IMR-90 (cell line): Measurements from ENCODE around the gene CP. TPM values are rescaled to one million over a fixed set of nuclear protein-coding genes. Genes with fewer than 3 reads are reported as not detected.

ENCODE experiments used
- ATAC-seq: fragments of 200-7000 bp; cut with Tn5 transposase; 2 replicates; pipeline ENCODE4 v1.9.1; 2020; ENCODE audit warnings: low read depth, mild to moderate bottlenecking, moderate library complexity
- BruUV-seq: library from RNA; stranded (reverse); fragments of 400-500 nt; replicated peaks from 2 replicates; lab custom pipeline; 2021; lab: Mats Ljungman, UMichigan
- CTCF ChIA-PET: fragments of 300-600 bp; formaldehyde crosslinking; extraction: SDS; loops from one replicate; lab custom pipeline; 2021; ENCODE audit warnings: antibody characterized with exemption; lab: Yijun Ruan, JAX
- POLR2A ChIA-PET: fragments of 300-600 bp; sonication (Branson Sonifier 250); formaldehyde crosslinking; loops from one replicate; lab custom pipeline; 2022; ENCODE audit warnings: antibody characterized with exemption; ENCODE audit not compliant: unreplicated experiment; lab: Charles Lee
- DNase-seq: peaks from one replicate; pipeline ENCODE4 v3.0.0; 2013
- H2AFZ ChIP-seq: replicated peaks from 2 replicates; pipeline ENCODE3; 2013; ENCODE audit warnings: low read length, mild to moderate bottlenecking; ENCODE audit not compliant: poor library complexity
- H2AK5ac ChIP-seq: 2 replicates; pipeline ENCODE4 v1.6.1; 2013; ENCODE audit warnings: low read depth, low read length, inconsistent platforms
- H2AK9ac ChIP-seq: replicated peaks from 2 replicates; pipeline ENCODE3; 2013; ENCODE audit warnings: mild to moderate bottlenecking, low read depth, low read length, moderate library complexity; ENCODE audit not compliant: poor library complexity
- H2BK120ac ChIP-seq: 2 replicates; pipeline ENCODE4 v1.6.1; 2013; ENCODE audit warnings: low read depth, low read length, inconsistent platforms
- H2BK15ac ChIP-seq: 3 replicates; pipeline ENCODE4 v1.6.1; 2013; ENCODE audit warnings: low read depth, low read length, inconsistent platforms
- H2BK20ac ChIP-seq: 2 replicates; pipeline ENCODE4 v1.6.1; 2013; ENCODE audit warnings: low read depth, mild to moderate bottlenecking, inconsistent platforms, low read length, moderate library complexity
- H2BK5ac ChIP-seq: 2 replicates; pipeline ENCODE4 v1.6.1; 2013; ENCODE audit warnings: mild to moderate bottlenecking, low read depth, low read length, inconsistent platforms; ENCODE audit not compliant: poor library complexity, severe bottlenecking
- H3K14ac ChIP-seq: replicated peaks from 2 replicates; pipeline ENCODE4 v1.6.1; 2013; ENCODE audit warnings: low read depth, low read length, inconsistent platforms
- H3K18ac ChIP-seq: 2 replicates; pipeline ENCODE4 v1.6.1; 2013; ENCODE audit warnings: low read depth, low read length, control low read depth
- H3K23ac ChIP-seq: 2 replicates; pipeline ENCODE4 v1.6.1; 2013; ENCODE audit warnings: low read depth, low read length, inconsistent platforms
- H3K27ac ChIP-seq: 2 replicates; pipeline ENCODE4 v1.5.1; 2013; ENCODE audit warnings: mild to moderate bottlenecking, control low read depth, low read length; ENCODE audit not compliant: insufficient read depth
- H3K27me3 ChIP-seq: 2 replicates; pipeline ENCODE4 v1.6.1; 2013; ENCODE audit warnings: low read length; ENCODE audit not compliant: control insufficient read depth, insufficient read depth
- H3K36me3 ChIP-seq: 2 replicates; pipeline ENCODE4 v1.6.1; 2013; ENCODE audit warnings: low read length, mixed read lengths; ENCODE audit not compliant: control insufficient read depth, insufficient read depth
- H3K4ac ChIP-seq: 2 replicates; pipeline ENCODE4 v1.6.1; 2013; ENCODE audit warnings: low read depth, low read length, inconsistent platforms
- H3K4me1 ChIP-seq: 2 replicates; pipeline ENCODE4 v1.6.1; 2013; ENCODE audit warnings: low read length, mixed read lengths; ENCODE audit not compliant: control insufficient read depth, insufficient read depth
- H3K4me2 ChIP-seq: 2 replicates; pipeline ENCODE4 v1.6.1; 2013; ENCODE audit warnings: low read depth, mild to moderate bottlenecking, control low read depth, low read length, moderate library complexity
- H3K4me3 ChIP-seq: 2 replicates; pipeline ENCODE4 v1.5.1; 2013; ENCODE audit warnings: low read depth, mild to moderate bottlenecking, control low read depth, low read length, moderate library complexity; ENCODE audit not compliant: insufficient read depth
- H3K56ac ChIP-seq: 2 replicates; pipeline ENCODE4 v1.6.1; 2013; ENCODE audit warnings: low read length, inconsistent platforms; ENCODE audit not compliant: insufficient read depth; ENCODE audit errors: extremely low read depth
- H3K79me1 ChIP-seq, 2 experiments: 2 replicates each; pipeline ENCODE4 v1.6.1; 2013; ENCODE audit warnings: low read length in 2 of 2, inconsistent platforms in 1 of 2, low read depth in 1 of 2
- H3K9ac ChIP-seq: 2 replicates; pipeline ENCODE4 v1.6.1; 2013; ENCODE audit warnings: low read depth, low read length, control low read depth
- H3K9me1 ChIP-seq: 2 replicates; pipeline ENCODE4 v1.6.1; 2013; ENCODE audit warnings: low read length, inconsistent platforms; ENCODE audit not compliant: insufficient read depth
- H3K9me3 ChIP-seq: 2 replicates; pipeline ENCODE4 v1.6.1; 2013; ENCODE audit warnings: low read length; ENCODE audit not compliant: control insufficient read depth, insufficient read depth
- H4K20me1 ChIP-seq: 2 replicates; pipeline ENCODE4 v1.6.1; 2013; ENCODE audit warnings: low read length, inconsistent platforms; ENCODE audit not compliant: insufficient read depth
- H4K5ac ChIP-seq: 2 replicates; pipeline ENCODE4 v1.6.1; 2013; ENCODE audit warnings: mild to moderate bottlenecking, low read depth, low read length, control low read depth
- H4K8ac ChIP-seq, 2 experiments: 2 replicates each; pipeline ENCODE4 v1.6.1; 2013; ENCODE audit warnings: low read depth in 2 of 2, low read length in 2 of 2, control low read depth in 1 of 2, inconsistent platforms in 1 of 2
- H4K91ac ChIP-seq: 2 replicates; pipeline ENCODE4 v1.6.1; 2013; ENCODE audit warnings: low read depth, low read length, inconsistent platforms; ENCODE audit not compliant: insufficient read depth
- CEBPB ChIP-seq: IDR thresholded peaks from 2 replicates; pipeline ENCODE4 v1.6.1; 2012; ENCODE audit warnings: low read depth, low read length, improper control_type of control experiment
- CHD1 ChIP-seq: IDR thresholded peaks from 2 replicates; pipeline ENCODE4 v1.6.1; 2012; ENCODE audit warnings: low read depth, low read length, improper control_type of control experiment
- FOS ChIP-seq: fragments of 150-350 bp; IDR thresholded peaks from 2 replicates; pipeline ENCODE4 v1.6.1; 2016; ENCODE audit warnings: low read depth, low read length
- MAFK ChIP-seq: IDR thresholded peaks from 2 replicates; pipeline ENCODE4 v1.6.1; 2012; ENCODE audit warnings: low read depth, low read length, improper control_type of control experiment
- POLR2A ChIP-seq: IDR thresholded peaks from 2 replicates; pipeline ENCODE4 v1.6.1; 2012; ENCODE audit warnings: mild to moderate bottlenecking, low read depth, low read length
- SMC3 ChIP-seq: fragments of 150-350 bp; IDR thresholded peaks from 2 replicates; pipeline ENCODE4 v1.6.1; 2016; ENCODE audit warnings: low read depth, mild to moderate bottlenecking, antibody characterized with exemption, low read length, moderate library complexity
- WGBS, 2 experiments: methylation state at CpG; one replicate each; pipeline versions ENCODE4 v1.1.5 to v1.1.7; 2013; ENCODE audit warnings: missing lambda C conversion rate in 2 of 2; ENCODE audit not compliant: insufficient read length in 1 of 2; ENCODE audit errors: extremely low coverage in 2 of 2; 5-methylcytosine and 5-hydroxymethylcytosine counted together
- dilution Hi-C: fragments of 300-500 bp; cut with HindIII; formaldehyde crosslinking; loops from one replicate; pipeline ENCODE4 v1.14.3; 2018; ENCODE audit warnings: low sequenced_read_pairs; ENCODE audit not compliant: unreplicated experiment
- in situ Hi-C: fragments of 300-500 bp; cut with MboI; formaldehyde crosslinking; loops from 3 replicates; pipeline ENCODE4 v1.14.3; 2019; ENCODE audit warnings: low sequenced_read_pairs, inconsistent platforms, mixed read lengths
- intact Hi-C: fragments of 100-400 bp; cut with micrococcal nuclease; formaldehyde crosslinking; loops from 2 replicates; pipeline ENCODE4 v1.10.0; 2022
- polyA plus RNA-seq, 3 experiments: library from polyadenylated mRNA; depleted of rRNA; stranded (reverse); fragments of >200 nt; gene quantifications; 2 replicates each; pipeline ENCODE4 v1.2.3, GENCODE V29; 2012; ENCODE audit warnings: low replicate concordance in 1 of 3
- total RNA-seq: library from RNA; depleted of rRNA; stranded (reverse); fragments of >200 nt; gene quantifications from 2 replicates; pipeline ENCODE4 v1.2.3, GENCODE V29; 2012

CP gene
- total and polyA plus RNA-seq, 2 of the 4 experiments (the other 2 are of a cell fraction): not detected

GRCh38 chr3:149203758-149204157 lies 17.9 kb downstream of the CP start:
- Histone ChIP-seq H3K27me3 (no peaks in the 10 kb centered on the region), H2BK120ac (no peak overlapping the region), H2AK9ac (no peak overlapping the region), H4K8ac (no peak overlapping the region), H4K5ac (no peak overlapping the region), H2BK5ac (no peak overlapping the region), H3K9me1 (0 out of 2 replicates have a peak, but pooled peaks cover 2% of the 10 kb centered on the region), H3K14ac (no peak overlapping the region), H3K56ac (no peak overlapping the region), H4K20me1 (no peaks in the 10 kb centered on the region), H3K9me3 (no peaks in the 10 kb centered on the region), H2AFZ (no peak overlapping the region), H2AK5ac (no peak overlapping the region), H2BK20ac (no peak overlapping the region), H3K27ac (no peak overlapping the region), H3K23ac (no peak overlapping the region), H3K36me3 (no peaks in the 10 kb centered on the region), H3K18ac (no peak overlapping the region), H2BK15ac (no peak overlapping the region), H3K9ac (no peak overlapping the region), H3K4me1 (peaks cover 2% of the 10 kb centered on the region), H4K91ac (no peak overlapping the region), H3K4me3 (no peak overlapping the region), H3K79me1 (no peaks in the 10 kb centered on the region), H3K4ac (no peak overlapping the region), H3K4me2 (no peak overlapping the region)
- dilution Hi-C loops (no loop called here), intact Hi-C loops (no loop called here), in situ Hi-C loops (no loop called here)
- ATAC-seq (no peak), DNase-seq (no peak)
- BruUV-seq: no TSS peak
- POLR2A ChIA-PET: no interaction called here
- 100% methylated on average over 2 of the region's 3 CpGs; no CpG with 5 or more reads in 1 of the 2 experiments for WGBS, 2 experiments
- CTCF ChIA-PET: no interaction called here
- no peak for TF ChIP-seq SMC3
- TF ChIP-seq FOS: no peak
- no peak for TF ChIP-seq CEBPB
- TF ChIP-seq CHD1: no peak
- TF ChIP-seq MAFK: no peak
- TF ChIP-seq POLR2A: no peak
